ENCODE results near the gene MRPL32. TPM values are rescaled to one million over a fixed set of nuclear protein-coding genes. Genes with fewer than 3 reads are reported as not detected.

Gene MRPL32
- total RNA-seq, 4 donors from 2014 or later: 48.9 to 61.4 (median 55.8) TPM

DNA sequence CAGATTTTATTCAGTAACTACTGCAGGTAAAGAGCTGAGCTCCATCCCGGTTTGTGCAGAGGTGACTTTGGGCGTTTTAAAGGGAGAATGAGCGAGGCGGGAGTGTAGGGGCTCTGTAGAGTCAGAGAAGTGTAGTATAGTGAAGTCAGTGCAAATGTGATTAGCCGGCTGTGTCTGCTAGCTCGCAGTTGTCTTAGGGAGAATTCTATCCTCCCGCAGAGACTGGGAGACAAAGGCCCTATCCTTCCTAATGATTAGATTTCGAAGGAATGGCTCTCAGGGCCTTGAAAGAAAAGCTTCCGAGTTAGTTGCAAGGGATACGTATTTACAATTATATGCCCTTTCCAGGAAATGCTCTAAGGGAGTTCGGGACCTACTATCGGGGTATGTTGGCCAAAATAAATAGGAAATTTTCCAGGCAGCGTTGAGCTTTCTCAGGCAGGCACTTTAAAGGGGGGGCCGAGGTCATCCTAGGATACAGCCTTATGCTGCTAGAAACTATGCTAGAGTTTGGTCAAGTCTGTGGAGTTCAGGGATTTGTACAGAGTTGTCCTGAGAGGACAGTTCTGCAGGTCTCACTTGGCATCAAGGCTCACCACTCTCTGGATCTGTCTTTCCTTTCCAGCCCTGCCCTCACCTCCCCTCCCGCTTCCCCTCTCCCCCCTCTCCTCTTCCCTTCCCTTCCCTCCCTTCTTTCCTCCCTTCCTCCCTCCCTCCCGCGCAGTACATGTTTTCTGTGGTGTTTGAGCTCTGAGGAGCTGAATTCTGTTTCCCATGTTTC is 825 bp downstream of the MRPL32 start:
- no peak for DNase-seq
- 1 to 2% methylated on average over 16 to 17 of the region's 17 CpGs for WGBS, 2 donors
- peaks cover 0 to 32% (median 9%) of the 10 kb centered on the region in 3 donors for H3K36me3 ChIP-seq
- H3K27me3 ChIP-seq: no peaks in the 10 kb centered on the region
- H3K4me1 ChIP-seq: peaks cover 15 to 56% (median 38%) of the 10 kb centered on the region in 3 donors
- intact Hi-C loops (cut with DNase I): no loop called here
- TF ChIP-seq, protein P1, sequence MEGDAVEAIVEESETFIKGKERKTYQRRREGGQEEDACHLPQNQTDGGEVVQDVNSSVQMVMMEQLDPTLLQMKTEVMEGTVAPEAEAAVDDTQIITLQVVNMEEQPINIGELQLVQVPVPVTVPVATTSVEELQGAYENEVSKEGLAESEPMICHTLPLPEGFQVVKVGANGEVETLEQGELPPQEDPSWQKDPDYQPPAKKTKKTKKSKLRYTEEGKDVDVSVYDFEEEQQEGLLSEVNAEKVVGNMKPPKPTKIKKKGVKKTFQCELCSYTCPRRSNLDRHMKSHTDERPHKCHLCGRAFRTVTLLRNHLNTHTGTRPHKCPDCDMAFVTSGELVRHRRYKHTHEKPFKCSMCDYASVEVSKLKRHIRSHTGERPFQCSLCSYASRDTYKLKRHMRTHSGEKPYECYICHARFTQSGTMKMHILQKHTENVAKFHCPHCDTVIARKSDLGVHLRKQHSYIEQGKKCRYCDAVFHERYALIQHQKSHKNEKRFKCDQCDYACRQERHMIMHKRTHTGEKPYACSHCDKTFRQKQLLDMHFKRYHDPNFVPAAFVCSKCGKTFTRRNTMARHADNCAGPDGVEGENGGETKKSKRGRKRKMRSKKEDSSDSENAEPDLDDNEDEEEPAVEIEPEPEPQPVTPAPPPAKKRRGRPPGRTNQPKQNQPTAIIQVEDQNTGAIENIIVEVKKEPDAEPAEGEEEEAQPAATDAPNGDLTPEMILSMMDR (IDR thresholded peaks at IDR 0.05): no peak
- no peak for TF ChIP-seq POLR2A (IDR thresholded peaks at IDR 0.05)
- H3K27ac ChIP-seq: peak overlapping the region; percentile 86 to 96 (median 90)
- peak overlapping the region; percentile 61 to 95 (median 88) for H3K4me3 ChIP-seq
- no peaks in the 10 kb centered on the region for H3K9me3 ChIP-seq

DNA sequence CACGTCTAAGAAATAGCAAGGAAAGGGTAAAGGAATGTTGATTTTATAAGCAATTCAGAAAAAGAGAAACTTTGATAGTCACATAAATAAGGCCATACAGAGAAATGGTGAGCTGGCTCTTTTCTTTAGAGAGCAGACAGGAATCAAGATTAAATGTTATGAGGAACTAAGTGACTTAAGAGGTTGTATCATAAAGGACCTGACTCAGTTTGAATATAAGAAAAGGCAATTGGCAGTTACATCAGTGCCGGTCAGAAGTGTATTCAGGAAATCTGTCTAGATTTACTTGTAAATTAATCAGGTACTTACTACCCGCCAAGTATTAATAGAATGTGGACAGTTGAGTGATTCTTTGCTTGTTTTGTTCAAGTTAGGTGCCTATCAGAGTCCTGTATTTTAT is 2.1 kb downstream of the MRPL32 start:
- TF ChIP-seq, protein P1 (IDR thresholded peaks at IDR 0.05): no peak
- TF ChIP-seq POLR2A (IDR thresholded peaks at IDR 0.05): no peak
- Histone ChIP-seq H3K4me1 (peaks cover 15 to 43% (median 29%) of the 10 kb centered on the region in 3 donors), H3K27ac (no peak overlapping the region), H3K9me3 (no peaks in the 10 kb centered on the region), H3K36me3 (peaks cover 0 to 45% (median 10%) of the 10 kb centered on the region in 3 donors), H3K4me3 (no peak overlapping the region), H3K27me3 (no peaks in the 10 kb centered on the region)
- WGBS, 2 donors: 73 to 75% methylated on average over 3 of the region's 3 CpGs
- no peak for DNase-seq
- intact Hi-C loops (cut with DNase I): no loop called here

DNA sequence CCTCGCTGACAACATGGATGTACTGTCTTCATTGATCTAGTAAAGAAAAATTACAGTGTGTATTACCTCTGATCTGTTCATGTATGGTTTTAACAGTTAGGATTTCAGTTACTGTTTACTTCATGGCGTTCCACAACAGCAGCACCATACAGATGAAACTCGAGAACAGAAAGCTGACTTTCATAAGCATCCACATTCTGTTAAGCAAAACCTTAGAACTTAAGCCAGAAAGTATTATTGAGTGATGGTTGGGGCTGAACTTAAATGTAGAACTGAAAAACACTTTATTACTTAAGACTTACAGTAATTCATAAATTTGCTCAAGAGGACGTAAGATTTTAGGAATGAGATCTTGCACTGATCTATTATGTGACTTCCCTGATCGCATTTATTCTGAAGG is 3.7 kb downstream of the MRPL32 start:
- Histone ChIP-seq H3K9me3 (no peaks in the 10 kb centered on the region), H3K36me3 (peaks cover 0 to 55% (median 14%) of the 10 kb centered on the region in 3 donors), H3K4me3 (no peak overlapping the region), H3K27me3 (no peaks in the 10 kb centered on the region), H3K27ac (no peak overlapping the region), H3K4me1 (peaks cover 7 to 27% (median 13%) of the 10 kb centered on the region in 3 donors)
- no peak for TF ChIP-seq POLR2A (IDR thresholded peaks at IDR 0.05)
- TF ChIP-seq, protein P1 (IDR thresholded peaks at IDR 0.05): no peak
- no peak for DNase-seq
- 81 to 94% methylated on average over 5 of the region's 5 CpGs for WGBS, 2 donors
- intact Hi-C loops (cut with DNase I): no loop called here

DNA sequence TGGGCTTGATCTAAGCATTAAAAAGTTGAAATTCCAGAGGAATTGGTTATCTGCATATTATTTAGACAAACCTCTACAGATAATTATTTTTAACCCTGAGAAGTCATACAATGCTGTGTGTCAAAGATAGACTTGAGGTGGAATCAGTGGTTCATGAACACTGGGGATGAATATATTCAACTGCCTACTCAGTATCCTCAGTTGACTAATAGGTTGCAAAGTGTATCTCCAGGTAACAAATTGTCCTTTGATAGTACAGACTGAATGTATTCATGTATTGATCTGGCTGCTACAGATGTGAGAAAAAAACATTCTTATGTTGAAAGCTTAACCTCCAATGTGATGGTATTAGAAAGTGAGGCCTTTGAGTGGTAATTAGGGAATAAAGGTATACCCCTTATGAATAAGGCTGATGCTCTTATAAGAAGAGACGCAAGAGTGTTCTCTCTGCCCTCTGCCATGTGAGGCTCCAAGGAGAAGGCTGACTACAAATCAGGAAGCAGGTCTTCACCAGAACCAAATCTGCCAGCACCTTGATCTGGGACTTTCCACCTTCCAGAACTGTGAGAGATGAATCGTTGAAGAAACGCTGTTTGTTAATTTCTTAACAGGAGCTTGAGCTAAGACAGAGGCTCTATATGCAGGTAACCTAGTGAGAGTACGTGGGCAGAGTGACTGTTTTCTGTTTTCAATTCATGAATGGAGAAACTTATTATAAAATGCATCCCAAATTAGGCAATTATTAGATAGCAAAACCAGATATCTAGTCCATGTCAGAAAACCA is 7.5 kb downstream of the MRPL32 start:
- intact Hi-C loops (cut with DNase I): loop anchor here (5.0 to 10.0 kb wide), 2 partner anchors 175 to 323 kb away; partner anchors contain the start of gene HECW1

More for the DNA sequence above, 7.5 kb downstream of the MRPL32 start:
- H3K4me1 ChIP-seq: peaks cover 0 to 4% (median 0%) of the 10 kb centered on the region in 3 donors
- 51 to 64% methylated on average over 4 of the region's 4 CpGs for WGBS, 2 donors
- H3K4me3 ChIP-seq: no peak overlapping the region
- no peak for DNase-seq
- peaks cover 0 to 55% (median 14%) of the 10 kb centered on the region in 3 donors for H3K36me3 ChIP-seq
- TF ChIP-seq, protein P1 (IDR thresholded peaks at IDR 0.05): no peak
- TF ChIP-seq POLR2A (IDR thresholded peaks at IDR 0.05): no peak
- H3K27me3 ChIP-seq: no peaks in the 10 kb centered on the region
- no peaks in the 10 kb centered on the region for H3K9me3 ChIP-seq
- no peak overlapping the region for H3K27ac ChIP-seq

All from esophagus squamous epithelium (tissue), 5 donors.